ENCODE data around the gene ELL.

ELL gene

DNA sequence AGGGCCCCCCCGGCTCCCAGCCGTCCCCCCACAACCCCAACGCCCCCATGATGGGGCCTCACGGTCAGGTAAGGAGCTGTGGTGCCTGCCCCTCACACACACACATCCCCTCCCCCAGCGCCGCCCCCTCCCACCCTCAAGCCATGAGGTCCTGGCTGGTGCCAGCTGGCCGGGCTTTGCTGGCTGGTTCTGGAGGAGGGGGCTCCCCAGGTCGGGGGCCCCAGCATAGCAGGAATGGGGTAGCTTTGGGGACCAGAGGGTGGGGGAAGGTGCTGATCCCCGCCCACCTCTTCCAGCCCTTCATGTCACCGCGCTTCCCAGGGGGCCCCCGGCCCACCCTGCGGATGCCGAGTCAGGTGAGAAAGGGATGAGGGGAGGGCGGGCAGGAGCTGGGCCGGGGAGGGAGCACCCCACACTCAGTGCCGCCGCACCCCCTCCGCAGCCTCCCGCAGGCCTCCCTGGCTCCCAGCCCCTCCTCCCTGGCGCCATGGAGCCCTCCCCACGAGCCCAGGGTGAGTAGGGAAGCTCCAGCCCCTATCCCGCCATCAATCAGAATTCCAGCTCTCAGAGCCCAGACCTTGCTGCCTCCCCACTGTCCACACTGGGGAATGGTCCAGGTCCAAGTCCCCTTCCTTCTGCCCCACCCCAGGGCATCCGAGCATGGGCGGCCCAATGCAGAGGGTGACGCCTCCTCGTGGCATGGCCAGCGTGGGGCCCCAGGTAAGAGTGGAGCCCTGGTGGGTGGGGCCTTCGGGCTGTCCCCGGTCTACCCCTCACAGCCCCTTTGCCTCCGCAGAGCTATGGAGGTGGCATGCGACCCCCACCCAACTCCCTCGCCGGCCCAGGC is 90.3 kb downstream of the ELL start:
- no peak for DNase-seq

DNA sequence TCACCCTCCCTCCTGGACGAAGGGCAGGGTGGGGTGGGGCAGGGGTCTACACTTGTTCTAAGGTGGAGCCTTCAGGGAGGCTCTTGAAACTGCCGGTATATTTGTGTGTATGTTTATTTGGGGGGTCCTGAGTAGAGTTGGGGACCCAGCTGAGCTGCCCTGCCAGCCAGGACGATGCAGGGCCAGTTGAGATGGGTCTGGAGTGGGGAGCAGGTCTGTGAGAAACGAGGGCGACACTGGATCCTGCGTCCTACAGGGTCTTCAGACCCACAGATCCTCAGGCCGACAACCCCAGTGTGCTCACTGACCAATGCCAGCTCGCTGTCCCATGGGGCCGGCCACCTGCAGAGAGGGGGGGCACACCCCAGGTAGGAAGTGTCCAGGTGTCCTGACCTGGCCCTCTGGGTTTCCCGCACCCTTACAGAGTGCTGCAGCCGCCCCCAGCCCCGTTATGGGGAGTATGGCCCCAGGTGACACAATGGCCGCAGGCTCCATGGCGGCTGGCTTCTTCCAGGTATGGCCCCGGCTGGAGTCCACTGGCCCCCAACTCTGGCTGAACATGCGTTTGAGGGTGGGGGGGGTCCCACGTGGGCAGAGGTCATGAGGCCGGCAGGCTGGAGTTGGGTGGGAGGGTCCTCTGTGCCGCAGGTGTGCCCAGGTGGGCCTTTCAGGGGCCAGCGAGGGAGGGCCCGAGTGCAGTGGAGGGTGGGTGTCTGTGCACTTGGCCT is 91.3 kb downstream of the ELL start:
- DNase-seq = no peak

DNA sequence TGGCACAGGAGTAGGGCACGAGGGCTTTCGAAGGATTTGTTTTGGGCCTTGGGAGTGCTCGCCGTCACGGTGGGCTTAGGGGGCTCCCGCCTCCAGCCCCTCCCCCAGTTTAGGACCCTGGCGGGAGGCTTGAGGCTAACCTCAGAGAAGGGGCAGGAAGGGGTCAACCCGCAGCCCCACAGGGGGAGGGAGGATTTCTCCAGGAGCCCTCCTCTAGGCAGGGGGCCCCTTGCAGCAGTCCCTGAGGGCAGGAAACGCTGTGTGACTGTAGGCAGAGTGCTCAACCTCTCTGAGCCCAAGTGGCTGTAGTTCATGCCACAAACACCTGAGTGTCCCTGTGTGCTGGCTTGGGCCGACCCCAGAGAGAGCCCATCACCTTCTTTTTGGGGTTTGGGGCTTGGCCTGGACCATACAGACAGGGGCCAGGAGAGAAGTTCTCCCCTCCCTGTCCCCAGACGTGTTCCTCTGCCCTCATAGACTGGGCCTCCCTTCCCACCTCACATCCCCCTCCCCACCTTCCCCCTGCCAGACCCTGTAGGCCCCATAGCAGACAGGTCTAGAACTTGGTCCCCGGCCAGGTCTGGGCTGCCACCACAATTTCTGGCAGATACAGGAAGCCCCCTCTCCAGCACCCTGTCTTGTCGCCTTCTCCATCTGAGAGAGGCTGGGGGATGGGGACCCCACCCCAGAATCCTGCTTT is 92.0 kb downstream of the ELL start:
- DNase-seq = no peak

DNA sequence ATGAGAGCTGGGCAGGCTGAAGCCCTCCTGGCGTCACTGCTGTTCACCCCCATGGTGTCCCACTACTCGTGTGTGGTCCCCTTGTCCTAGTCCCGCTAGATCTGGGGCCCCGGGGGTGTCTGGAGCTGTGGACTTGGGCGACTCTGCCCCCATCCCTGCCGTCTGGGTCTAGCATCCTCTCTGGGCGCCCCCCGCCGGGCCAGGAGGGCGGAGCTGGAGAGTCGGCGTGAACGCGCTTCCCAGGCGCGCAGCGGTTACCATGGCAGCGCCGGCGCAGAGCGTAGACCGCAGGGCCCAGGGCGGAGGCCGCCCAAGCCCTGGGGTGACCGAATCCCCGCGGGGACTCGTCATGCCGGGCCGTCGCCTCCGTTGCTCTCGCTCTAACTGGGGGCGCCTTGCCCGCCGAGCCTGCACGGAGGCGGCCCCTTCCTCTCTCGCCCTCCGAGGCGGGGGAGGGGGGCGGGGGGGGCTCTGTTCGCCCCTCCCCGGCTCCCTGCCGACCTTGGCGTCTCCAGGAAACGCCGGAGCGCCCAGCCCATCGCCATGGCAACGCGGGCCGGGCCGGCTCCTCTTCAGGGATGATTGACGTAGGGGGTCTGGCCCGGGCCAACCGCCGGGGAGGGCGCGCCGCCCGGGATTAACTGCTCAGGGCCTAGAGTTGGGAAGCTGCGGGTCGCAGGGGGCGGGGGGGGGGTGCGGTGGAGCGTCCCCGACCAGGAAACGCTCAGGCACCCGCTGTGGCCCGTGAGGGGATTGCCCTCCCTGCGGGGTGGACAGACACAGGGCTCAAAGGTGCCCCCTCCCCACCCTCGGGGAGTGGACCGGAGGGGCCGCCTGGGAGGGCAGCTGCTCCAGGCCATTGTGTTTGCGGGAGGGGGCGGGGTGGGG is 92.8 kb downstream of the ELL start:
- peak; percentile 74 for DNase-seq

DNA sequence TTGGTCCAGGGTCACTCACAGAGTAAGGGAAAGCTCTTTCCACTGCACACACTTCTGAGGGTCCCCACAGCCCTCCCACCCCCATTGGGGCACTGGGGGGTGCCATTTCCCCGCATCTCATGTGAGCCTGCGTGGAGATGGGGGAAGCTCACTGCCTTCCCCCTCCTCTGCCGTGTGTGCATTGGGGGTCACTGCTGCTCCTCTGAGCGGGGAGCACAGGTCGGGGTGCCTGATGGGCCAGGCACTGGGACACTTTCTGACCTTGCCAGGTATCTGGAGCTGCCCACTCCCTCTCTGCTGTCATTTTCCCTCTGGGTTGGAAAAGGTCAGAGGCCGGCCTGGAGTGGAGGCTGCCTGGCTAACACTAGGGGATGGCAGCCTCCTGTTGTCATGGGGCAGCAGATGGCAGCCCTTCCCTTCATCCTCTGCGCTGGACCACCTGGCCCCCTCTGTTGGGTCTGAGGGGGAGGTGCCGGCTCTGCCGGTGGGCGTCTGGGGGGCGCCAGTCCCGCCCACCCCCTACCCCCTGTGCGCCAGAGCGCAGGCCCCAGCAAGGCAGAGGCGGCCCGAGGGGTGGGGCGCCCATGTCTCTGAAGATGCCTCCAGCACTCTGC is 93.6 kb downstream of the ELL start:
- DNase-seq = peak; percentile 68

DNA sequence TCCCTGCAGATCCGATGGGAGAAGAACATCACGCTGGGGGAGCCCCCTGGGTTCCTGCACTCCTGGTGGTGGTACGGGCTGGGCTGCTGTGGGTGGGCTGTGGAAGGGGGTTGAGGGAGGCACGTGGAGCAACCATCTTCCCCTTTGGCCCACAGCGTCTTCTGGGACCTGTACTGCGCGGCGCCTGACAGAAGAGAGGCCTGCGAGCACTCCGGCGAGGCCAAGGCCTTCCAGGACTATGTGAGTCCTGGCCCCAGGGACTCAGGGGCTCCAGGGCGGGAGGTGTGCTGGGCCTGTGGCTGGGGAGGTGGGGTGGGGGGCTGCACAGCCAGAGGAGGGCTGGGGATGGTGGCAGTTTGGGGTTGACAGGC is 94.1 kb downstream of the ELL start:
- no peak for DNase-seq

DNA sequence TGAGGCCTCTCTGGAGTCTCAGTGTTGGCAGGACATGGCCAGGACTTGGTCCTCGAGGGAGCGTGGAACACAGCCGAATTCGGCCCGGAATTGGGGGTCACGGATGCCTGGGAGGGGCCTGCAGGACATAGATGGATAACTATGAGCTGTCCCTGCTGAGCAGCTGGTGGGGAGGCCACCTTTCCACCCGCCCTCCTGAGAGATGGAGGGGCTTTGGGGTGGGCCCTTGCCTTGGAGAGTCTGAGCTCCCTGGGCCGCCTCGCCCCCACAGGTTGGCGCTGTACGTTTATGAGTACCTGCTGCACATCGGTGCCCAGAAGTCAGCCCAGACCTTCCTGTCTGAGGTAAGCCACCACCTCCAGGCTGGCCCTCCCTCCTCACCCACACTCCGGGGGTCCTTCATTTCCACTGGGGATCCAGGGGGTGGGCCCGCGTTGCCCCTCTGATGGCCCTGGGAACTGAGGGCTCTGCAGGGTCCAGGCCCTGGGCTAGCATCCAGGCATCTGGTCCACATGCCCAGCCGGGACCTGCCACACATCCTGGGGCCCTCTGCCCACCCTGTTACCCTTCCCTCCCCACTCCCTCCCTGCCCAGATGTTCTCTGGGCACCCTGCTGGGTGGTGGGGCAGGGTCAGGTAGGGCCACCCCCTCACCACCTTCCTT is 94.7 kb downstream of the ELL start:
- DNase-seq = no peak

DNA sequence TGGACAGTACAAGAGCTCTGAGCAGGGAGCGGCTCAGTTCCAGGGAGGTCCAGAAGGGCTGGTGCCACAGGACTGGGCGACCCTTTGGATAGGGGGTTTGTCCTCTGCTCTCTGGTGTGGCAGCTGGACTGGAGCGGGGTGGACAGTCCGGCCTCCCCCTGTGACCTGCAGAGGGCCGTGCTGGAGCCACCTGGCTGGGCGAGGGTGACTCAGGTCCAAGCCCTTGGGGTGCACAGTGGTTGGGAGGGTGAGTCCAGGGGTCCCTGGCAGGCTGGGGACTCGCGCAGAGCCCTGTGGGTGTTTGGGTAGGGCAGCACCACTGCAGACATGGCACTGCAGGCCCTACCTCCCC is 95.5 kb downstream of the ELL start:
- no peak for DNase-seq

DNA sequence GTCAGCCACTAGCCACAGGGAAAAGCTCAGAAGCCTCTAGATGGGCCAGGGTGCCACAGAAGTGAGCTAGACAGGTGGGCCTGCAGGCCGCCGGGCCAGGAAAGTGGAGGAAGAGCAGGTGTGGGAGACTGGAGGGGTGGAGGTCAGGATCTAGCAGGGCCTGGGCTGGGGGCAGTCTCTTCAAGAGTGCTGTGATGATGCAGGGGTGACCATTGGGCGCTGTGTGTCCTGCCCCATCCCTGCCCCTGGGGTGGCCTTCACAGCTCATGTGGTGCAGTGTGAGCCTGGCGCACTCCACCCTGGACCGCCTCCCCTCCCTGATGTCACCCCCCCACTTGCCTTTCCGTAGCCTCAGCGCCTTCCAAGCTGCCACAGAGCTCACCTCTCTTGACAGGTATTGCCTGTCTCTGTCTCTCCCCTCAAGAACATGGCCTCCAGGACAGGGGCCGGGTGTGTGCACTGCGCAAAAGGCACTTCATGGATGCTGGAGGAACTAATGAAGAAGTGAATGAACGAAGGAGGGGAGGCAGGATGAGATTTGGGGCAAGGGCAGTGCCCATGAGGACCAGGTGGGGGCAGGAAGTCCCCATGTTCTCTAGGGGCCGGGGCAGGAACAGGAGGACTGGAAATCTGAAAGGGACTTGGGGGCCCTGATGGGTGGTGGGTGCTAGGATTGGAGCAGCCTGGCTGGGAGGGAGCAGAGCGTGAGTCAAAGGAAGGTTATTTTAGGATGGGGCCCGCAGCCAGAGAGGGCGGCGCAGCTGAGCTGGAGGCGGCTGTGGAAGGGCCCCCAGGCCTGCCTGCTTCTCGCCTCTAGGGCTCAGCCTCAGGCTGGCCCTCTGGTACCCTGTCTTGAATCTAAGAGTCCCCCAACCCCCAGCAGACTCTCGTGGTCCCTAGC is 96.1 kb downstream of the ELL start:
- peak; percentile 17 for DNase-seq

DNA sequence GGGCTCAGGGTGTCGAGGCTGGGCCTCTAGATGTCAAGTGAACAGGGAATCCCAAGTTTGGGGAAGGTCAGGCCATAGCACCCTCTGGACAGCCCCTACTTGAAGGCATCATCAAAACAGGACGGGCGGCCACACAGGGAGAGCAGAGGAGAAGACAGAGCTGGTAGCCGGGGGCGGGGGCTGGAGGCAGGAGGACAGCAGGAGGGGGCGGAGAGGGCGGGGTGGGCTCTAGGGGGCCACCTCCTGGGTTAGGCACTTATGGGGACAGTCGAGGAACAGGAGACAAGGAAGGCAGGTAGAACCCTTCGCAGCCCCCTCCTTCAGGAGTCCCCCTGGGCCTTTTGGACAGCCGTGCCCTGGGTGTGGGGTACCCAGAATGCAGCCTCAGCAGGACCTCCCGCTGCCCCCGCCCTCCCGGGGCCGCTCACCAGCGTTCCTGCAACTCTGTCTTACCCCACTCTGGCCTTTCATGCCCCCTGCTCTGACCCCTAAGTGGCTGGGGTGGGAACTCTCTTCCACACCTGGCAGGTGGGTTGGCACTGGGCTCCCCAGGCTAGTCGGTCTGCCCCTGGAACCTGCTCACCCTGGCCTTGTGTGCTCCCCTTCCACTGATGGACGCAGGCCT is 96.9 kb downstream of the ELL start:
- no peak for DNase-seq

DNA sequence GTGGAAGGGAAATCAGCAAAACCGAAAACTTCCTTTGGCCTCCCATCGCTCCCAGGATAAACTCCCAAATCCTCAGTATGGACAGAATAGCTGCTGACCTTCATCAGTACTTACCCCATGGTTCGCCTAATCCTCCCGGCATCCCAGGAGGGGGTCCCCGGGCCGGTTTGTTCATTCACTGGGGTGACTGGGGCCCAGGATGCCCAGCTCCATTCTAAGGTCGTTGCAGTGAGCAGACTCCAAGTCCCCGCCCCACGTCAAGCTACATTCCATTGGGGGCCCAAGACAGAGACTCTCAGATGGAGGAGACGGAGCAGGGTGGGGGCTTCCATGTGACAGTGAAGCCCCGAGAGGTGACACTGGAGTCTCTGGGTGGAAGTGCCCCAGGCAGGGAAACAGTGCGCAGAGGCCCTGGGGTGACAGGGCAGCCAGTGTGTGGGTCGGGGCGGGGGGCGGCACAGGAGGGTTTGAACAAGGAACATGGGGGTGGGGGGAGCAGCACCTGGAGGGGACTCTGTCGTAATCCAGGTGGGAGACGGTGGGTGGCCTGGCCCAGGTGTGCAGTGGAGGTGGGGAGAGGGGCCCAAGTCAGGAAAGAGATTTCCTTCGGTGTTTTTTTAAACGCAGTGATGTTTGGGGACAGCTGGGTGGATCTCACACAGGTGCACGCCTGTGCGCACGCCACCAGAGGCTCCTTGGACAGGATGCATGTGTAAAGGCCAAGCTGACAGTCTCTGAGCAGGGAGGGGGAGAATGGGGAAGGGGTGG is 97.6 kb downstream of the ELL start:
- DNase-seq = no peak

DNA sequence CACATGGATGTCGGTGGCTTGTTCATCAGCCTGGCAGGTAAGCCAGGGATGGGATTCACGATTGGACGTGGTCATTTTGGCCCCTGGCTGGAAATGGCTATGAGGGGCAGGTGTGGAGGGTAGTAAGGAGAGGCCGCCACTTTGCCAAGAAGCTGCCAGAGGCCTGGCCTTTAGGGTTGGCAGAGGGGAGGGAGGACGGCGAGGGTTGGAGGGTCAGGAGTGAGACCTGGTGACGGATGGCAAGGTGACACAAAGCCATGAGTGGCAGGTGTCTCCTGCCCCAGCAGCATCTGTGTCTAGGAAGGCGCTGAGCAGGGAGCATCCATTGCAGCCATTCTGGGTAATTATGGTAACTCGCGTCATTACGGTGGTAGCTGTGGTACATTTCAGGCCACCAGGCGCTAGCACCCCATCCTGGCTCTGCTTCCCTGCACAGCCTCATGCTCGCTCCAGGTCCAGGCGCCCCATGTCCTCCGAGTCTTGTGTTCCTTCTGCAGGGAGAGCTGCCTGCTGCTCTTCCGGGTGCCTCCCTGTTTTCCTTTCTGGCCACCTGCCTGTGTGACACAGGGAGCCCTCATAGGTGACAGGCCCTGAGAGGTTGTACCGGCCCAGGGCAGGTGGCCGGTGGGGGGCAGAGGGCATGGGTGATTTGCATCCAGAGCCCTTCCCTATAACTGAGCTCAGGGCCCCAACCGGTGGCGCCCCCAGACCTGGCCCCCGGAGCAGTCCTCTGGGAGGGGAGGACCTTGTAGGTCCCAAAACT is 98.4 kb downstream of the ELL start:
- no peak for DNase-seq

DNA sequence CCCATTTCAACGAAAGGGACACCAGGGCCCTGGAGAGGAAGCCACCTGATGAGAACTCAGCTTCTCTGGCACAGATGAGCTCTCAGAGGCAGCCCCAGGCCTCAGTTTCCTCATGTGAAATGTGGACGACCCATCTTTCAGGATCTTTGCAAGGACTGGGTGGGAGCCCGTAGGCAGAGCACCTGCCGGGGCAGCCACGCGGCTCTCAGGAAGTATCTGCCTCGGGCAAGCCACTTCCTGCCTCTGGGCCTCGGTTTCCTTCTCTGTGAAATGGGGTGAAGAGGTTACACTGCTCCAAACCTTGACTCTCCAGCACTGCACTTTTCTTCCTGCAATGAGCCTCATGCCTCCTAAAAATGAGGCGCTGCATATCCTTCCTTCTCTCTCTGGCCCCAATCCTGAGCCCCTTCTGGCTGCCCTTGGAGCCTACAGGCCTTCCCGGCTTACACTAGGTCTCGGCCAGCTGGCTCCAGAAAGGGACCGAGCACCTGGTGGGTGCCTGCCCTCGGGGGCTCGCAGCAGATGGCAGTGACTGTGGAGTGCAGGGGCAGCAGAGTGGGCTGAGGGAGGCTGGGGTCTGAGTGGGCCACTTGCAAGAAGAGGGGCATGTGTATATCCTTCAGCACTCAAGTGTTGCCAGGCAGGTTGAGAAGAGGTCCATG is 99.2 kb downstream of the ELL start:
- no peak for DNase-seq

DNA sequence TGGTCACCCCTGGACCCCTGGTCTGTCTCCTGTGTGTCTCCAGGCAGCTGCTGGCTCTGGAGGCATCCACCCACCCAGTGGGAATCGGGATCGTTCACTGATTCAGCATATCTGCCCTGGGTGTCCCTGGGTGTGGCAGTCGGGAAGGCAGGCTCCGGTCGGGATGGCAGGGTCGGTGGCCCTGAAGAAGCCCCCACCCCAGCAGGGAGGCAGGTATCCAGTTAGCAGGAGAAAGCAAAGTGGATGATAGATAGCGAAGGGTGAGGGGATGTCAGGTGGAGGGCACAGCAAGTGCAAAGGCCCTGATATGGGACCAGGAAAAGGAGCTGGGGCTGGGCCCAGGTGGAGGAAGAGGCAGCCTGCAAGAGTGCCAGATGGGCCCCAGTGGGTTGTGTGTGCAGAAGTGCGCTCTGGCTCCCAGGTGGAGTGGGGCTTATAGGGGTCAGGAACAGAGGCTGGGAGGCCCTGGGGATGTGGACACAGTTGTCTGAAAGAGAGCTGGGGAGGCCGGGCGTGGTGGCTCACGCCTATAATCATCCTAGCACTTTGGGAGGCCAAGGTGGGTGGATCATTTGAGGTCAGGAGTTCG is 100.4 kb downstream of the ELL start:
- DNase-seq = no peak

DNA sequence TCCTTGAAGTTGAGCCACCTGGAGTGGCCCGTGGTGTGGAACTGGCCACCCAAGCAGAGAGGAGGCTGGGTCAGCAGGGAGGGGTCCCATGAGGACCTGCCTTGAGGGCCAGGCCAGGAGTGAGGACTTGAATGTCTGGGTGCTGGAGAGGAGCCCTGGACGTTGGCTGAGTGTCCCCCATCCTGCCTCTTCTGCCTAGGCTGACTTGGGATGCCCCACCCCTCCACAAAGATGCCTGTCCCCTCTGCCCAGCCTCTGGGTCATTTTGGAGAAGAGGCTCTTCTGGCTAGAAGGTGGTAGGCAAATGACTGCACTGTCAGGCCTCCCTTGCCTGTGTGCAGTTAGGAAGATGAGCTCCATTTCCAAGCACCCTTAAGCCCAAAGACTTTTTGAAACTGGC is 100.9 kb downstream of the ELL start:
- no peak for DNase-seq

DNA sequence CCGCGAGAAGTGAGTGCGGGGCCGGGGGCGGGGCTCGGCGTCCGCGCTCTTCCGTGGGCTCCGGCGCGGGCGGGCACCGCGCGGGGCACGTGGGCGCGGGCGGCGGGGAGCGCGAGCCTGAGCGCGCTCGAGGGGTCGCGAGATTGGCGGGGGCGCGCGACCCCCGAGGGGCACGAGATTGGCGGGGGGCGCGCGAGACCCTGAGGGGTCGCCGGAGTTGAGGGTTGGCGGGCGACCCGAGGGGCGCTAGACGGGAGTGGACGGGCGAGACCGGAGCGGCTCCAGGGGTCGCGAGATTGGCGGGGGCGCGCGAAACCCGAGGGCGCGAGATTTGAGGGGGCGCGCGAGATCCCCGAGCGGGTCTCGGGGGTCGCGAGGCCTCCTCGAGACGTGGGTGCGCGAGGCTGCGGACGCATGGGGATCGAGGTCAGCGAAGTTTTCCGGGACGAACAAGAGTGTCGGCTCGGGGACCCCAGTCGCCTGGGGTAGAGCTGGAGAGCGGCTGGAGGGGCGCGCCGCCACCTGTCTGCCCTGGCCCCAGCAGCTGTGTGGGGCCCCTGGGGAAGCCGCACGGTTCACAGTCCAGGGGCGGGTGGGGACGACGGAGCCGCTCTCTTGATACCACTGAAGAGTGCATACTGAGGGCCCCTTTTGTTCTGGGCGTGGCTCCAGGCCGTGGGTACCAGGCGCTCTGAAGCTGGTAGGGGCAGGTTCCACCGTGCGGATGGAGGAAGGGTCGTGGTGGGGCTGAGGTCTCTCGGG is 102.0 kb downstream of the ELL start:
- no peak for DNase-seq

DNA sequence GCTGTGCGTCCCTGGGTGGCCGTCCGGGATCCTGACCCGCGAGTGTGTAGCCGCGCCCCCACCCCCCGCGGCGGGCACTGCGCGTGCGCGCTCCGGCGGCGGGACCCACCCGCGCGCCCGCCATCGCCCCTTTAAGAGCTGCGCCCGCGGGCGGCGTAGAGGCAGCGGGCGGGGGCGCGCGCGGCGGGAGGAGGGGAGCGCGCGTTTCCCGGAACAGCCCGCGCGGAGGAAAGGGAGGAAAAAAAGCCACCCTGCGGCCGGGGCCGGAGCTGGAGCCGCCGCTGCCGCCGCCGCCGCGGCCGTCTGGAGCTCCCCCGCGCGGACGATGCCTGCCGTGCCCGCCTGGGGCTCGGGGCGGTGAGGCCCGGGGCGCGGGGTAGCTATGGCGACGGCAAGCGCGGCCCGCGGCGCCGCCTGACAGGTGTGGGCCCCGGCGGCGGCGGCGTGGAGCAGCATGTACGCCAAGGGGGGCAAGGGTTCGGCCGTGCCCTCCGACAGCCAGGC is 102.6 kb downstream of the ELL start, which contains the start of gene SSBP4:
SSBP4 (plus strand) TSS at position 204 of the 504 bp plus-strand sequence; CDS start at position 455, 251 bp downstream.
- DNase-seq = peak; percentile 36

All from NCI-H1694 (cell line).